ENCODE measurements around the gene C19orf25. TPM values are rescaled to one million over a fixed set of nuclear protein-coding genes. Genes with fewer than 3 reads are reported as not detected.

The C19orf25 gene
- total and polyA plus RNA-seq, 2 of the 13 experiments (the other 11 are each of a cell fraction or from before 2014, with no cell fraction given), result 14.2 to 32.4 TPM

GRCh38 chr19:1438035-1438932 lies 40.7 kb downstream of the C19orf25 start, which contains the start of gene RPS15 (continued):
- TF ChIP-seq, protein P1, sequence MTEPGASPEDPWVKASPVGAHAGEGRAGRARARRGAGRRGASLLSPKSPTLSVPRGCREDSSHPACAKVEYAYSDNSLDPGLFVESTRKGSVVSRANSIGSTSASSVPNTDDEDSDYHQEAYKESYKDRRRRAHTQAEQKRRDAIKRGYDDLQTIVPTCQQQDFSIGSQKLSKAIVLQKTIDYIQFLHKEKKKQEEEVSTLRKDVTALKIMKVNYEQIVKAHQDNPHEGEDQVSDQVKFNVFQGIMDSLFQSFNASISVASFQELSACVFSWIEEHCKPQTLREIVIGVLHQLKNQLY (CRISPR knock-in tag; IDR thresholded peaks at IDR 0.05), result peak; percentile 86
- TF ChIP-seq RCOR2 (CRISPR knock-in tag; IDR thresholded peaks at IDR 0.05) (peak; percentile 66), ZBTB43 (CRISPR knock-in tag; conservative IDR thresholded peaks at IDR 0.05) (peak; percentile 87; the same call in 1 of the 2 replicates), REL (CRISPR knock-in tag; conservative IDR thresholded peaks at IDR 0.05) (peak; percentile 96; the same call in 1 of the 2 replicates), ZNF768 (CRISPR knock-in tag; IDR thresholded peaks at IDR 0.05) (peak; percentile 80), SCMH1 (CRISPR knock-in tag; IDR thresholded peaks at IDR 0.05; ENCODE audit: borderline replicate concordance) (no peak), MLLT10 (CRISPR knock-in tag; IDR thresholded peaks at IDR 0.05) (peak; percentile 74; the same call in 1 of the 2 replicates), ATF1 (CRISPR knock-in tag; IDR thresholded peaks at IDR 0.05) (peak; percentile 85), CAMTA2 (CRISPR knock-in tag; IDR thresholded peaks at IDR 0.05; ENCODE audit: borderline replicate concordance) (no peak), POLR2AphosphoS5 (IDR thresholded peaks at IDR 0.05; ENCODE audit: low read depth, low read length) (peak; percentile 98), ZNF460 (CRISPR knock-in tag; IDR thresholded peaks at IDR 0.05; ENCODE audit: borderline replicate concordance) (peak; percentile 73; the same call in 1 of the 2 replicates), ZNF790 (CRISPR knock-in tag; IDR thresholded peaks at IDR 0.05; ENCODE audit: borderline replicate concordance) (peak; percentile 97), ZNF644 (CRISPR knock-in tag; IDR thresholded peaks at IDR 0.05; ENCODE audit: low read depth) (no peak), ZNF407 (CRISPR knock-in tag; IDR thresholded peaks at IDR 0.05; ENCODE audit: not compliant biosample characterization) (peak; percentile 82), HMGXB4 (CRISPR knock-in tag; IDR thresholded peaks at IDR 0.05; ENCODE audit: borderline replicate concordance in 1 of 2, low read depth in 1 of 2) (peak; percentile 97)
